ENCODE measurements around the gene B3GALT6.

GRCh38 chr1:1280782-1281481, 48.9 kb downstream of the B3GALT6 start:
- TF ChIP-seq POLR2A (IDR thresholded peaks at IDR 0.05; ENCODE audit: low read length) (no peak), GATA1 (IDR thresholded peaks at IDR 0.05; ENCODE audit: low read depth, low read length) (no peak)
